HTR-8/SVneo (cell line): ENCODE measurements around the gene ADAMTS9.

Source experiments
- DNase-seq: peaks from one replicate; pipeline ENCODE4 v3.0.0; 2011; ENCODE audit warnings: low spot score, mixed read lengths; ENCODE audit not compliant: insufficient read length
- FAIRE-seq: peaks from 2 replicates; lab custom pipeline; 2011; peaks lifted over from hg19 to GRCh38; lab: Jason Lieb, UNC

The ADAMTS9 gene

GRCh38 chr3:64627042-64627441, 60.8 kb downstream of the ADAMTS9 start:
- DNase-seq (no peak), FAIRE-seq (no peak)

- no peak for FAIRE-seq
- DNase-seq: no peak
Observed at GRCh38 chr3:64625381-64625780, 62.4 kb downstream of the ADAMTS9 start.

- FAIRE-seq (no peak), DNase-seq (no peak)
Observed at GRCh38 chr3:64623125-64623524, 64.7 kb downstream of the ADAMTS9 start.

GRCh38 chr3:64621726-64622395, 65.9 kb downstream of the ADAMTS9 start:
- DNase-seq: no peak
- no peak for FAIRE-seq

- DNase-seq: no peak
- no peak for FAIRE-seq
Observed at GRCh38 chr3:64621275-64621674, 66.5 kb downstream of the ADAMTS9 start.

GRCh38 chr3:64620020-64620419, 67.8 kb downstream of the ADAMTS9 start:
- DNase-seq: no peak
- no peak for FAIRE-seq

GRCh38 chr3:64619216-64619615, 68.6 kb downstream of the ADAMTS9 start:
- DNase-seq: no peak
- FAIRE-seq: no peak

- FAIRE-seq (no peak), DNase-seq (no peak)
Observed at GRCh38 chr3:64617610-64618009, 70.2 kb downstream of the ADAMTS9 start.

- DNase-seq (no peak), FAIRE-seq (no peak)
Observed at GRCh38 chr3:64616953-64617352, 70.8 kb downstream of the ADAMTS9 start.

GRCh38 chr3:64612916-64613526, 74.8 kb downstream of the ADAMTS9 start:
- DNase-seq: no peak
- FAIRE-seq: no peak

- DNase-seq (no peak), FAIRE-seq (no peak)
Observed at GRCh38 chr3:64612082-64612860, 75.5 kb downstream of the ADAMTS9 start.

- no peak for FAIRE-seq
- no peak for DNase-seq
Observed at GRCh38 chr3:64608741-64609140, 79.1 kb downstream of the ADAMTS9 start.

- no peak for DNase-seq
- no peak for FAIRE-seq
Observed at GRCh38 chr3:64607032-64607551, 80.7 kb downstream of the ADAMTS9 start.

- DNase-seq (no peak), FAIRE-seq (no peak)
Observed at GRCh38 chr3:64604313-64604712, 83.5 kb downstream of the ADAMTS9 start.

- FAIRE-seq: no peak
- no peak for DNase-seq
Observed at GRCh38 chr3:64601824-64602223, 86.0 kb downstream of the ADAMTS9 start.

GRCh38 chr3:64600246-64600950, 87.4 kb downstream of the ADAMTS9 start:
- no peak for DNase-seq
- no peak for FAIRE-seq

- DNase-seq (no peak), FAIRE-seq (no peak)
Observed at GRCh38 chr3:64599651-64600050, 88.1 kb downstream of the ADAMTS9 start.

GRCh38 chr3:64595253-64595694, 92.5 kb downstream of the ADAMTS9 start:
- FAIRE-seq (no peak), DNase-seq (no peak)

GRCh38 chr3:64594134-64594533, 93.7 kb downstream of the ADAMTS9 start:
- DNase-seq (no peak), FAIRE-seq (no peak)

- FAIRE-seq (no peak), DNase-seq (no peak)
Observed at GRCh38 chr3:64593350-64593749, 94.5 kb downstream of the ADAMTS9 start.
